Stimulated activated CD8-positive, alpha-beta memory T cell treated with anti-CD3 and anti-CD28 coated beads, Interleukin-12 subunit alpha, Interleukin-12 subunit beta, amount 100 ng/mL, for 24 hours (primary cell): Measurements from ENCODE around the gene EDN1.
"Not testable (repeated sequence)": the region's sequence is repeated elsewhere in the genome, so short reads cannot be mapped to it uniquely, and the experiment has no call there.

Source experiments
- DNase-seq: peaks from one replicate; pipeline ENCODE4 v3.0.0-alpha.2; 2020; ENCODE audit errors: extremely low read depth

Gene EDN1

DNA sequence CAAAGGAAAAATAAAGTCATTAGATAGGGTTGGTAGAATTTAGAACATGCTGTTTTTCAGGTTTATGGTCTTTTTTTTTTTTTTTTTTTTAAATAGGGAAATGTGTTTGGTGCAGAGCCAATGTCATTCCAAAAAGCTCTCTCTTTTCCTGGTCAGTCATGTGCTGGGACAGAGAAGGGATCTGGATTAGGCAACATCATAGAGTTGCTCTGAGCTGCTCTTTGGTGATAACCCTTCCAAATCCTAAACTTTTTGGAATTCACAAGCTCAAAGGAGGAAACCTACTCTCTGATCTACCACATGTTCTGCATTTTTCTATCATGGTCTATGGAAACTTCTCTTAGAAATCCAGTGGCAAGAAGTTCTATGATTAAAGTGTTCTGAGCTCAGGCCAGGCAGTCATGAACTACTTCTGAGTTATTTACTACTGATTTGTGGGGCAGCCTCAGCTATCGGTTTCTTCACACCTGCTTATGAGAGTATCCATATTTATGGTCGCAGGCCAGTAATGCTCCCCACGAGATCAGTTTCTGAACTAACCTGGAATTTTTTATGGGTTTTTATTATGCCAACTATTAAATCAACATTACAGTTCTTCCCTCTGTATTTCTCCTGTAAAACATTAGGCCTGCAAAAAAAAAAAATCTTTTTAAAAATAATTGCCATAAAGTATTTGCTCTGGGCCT lies 4.8 kb downstream of the EDN1 start:
- DNase-seq: no peak

DNA sequence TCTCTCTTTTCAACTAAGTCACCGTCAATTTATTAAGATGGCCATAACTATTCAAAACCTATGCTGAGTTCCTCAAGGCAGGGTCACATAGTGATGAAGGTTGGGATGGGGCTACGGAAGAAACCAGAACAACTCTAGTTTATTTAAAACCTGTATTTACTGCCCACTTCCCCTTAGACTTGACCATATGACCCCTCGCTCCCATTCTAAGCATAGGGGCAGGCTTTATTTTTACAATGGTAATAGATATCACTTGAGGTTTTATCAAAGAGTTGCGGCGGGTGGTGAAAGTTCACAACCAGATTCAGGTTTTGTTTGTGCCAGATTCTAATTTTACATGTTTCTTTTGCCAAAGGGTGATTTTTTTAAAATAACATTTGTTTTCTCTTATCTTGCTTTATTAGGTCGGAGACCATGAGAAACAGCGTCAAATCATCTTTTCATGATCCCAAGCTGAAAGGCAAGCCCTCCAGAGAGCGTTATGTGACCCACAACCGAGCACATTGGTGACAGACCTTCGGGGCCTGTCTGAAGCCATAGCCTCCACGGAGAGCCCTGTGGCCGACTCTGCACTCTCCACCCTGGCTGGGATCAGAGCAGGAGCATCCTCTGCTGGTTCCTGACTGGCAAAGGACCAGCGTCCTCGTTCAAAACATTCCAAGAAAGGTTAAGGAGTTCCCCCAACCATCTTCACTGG lies 5.5 kb downstream of the EDN1 start:
- no peak for DNase-seq

DNA sequence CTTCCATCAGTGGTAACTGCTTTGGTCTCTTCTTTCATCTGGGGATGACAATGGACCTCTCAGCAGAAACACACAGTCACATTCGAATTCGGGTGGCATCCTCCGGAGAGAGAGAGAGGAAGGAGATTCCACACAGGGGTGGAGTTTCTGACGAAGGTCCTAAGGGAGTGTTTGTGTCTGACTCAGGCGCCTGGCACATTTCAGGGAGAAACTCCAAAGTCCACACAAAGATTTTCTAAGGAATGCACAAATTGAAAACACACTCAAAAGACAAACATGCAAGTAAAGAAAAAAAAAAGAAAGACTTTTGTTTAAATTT lies 6.1 kb downstream of the EDN1 start:
- no peak for DNase-seq

- no peak for DNase-seq
These were observed 6.4 kb downstream of the EDN1 start for GRCh38 chr6:12296604-12297003.

DNA sequence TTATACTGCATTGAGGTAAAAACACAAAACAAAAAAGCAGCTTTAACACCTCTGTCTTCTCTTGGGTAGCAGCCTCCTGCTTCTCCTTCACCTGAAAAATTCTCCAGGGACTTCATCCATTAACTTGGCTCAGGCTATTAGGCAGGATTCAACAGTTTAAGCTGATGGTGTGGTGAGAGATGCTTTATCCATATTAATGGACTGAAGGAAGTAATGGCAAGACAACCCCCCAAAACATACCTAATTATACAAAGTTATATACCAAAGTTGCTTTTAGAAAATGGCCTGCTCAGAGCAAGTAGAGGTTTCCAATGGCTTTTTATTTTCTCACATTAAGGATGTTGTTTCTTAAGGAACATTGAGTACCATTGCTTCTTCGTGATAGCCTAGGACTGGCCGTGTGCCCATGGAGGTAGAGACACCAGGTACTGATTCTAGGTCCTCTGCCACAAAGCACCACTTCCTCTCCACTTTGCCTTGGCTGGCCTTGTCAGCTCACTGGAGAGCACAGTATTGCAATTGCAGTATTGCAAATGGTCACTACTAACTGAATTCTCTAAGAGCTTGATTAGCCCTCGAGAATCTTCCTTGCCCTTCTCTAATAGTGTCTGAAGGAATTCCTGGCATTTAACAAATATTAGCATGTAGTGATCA lies 7.3 kb downstream of the EDN1 start:
- DNase-seq: no peak

DNA sequence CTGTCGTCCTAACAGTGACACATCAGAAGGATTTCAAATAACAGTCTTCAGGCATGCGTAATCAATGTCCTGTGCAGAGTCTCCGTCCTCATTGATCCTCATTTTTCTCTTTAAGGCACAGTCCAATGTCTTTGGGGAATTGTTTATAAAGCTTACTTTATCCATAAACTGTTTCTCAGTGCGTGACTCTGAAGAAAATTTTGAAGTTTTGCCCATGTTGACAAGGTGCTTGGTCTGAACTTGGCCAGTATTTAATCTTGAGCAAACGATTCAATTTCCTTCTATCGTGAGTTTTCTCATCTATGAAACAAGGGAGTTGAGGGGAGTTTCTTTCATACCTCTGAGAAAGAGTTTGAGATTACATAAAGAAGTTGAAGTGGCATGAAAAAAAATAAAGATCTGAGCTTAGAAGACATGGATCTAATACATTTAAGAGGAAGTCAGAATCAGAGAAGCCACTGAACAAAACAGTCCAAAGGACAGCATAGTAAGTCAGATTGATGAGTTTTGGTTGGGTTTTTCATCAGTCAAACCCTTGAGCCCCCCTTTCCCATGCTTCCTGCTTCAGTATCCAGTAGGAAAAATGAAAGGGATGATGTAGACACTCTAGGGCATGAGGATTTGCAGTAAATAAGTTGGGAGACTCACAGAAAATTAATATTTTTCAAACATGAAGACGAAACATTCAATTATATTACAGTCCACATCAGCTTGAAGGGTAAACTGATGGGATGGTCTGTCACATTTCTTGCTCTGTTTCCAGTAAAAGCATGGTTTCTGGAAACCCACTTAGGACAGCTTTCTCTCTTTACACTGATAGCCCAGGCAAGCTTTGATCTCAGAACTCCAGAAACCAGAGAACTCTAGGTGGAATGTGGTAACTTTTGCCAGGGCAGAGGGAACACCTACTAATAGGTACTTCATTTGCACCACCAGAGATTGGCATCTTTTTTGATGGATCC lies 8.1 kb downstream of the EDN1 start:
- DNase-seq: no peak

DNA sequence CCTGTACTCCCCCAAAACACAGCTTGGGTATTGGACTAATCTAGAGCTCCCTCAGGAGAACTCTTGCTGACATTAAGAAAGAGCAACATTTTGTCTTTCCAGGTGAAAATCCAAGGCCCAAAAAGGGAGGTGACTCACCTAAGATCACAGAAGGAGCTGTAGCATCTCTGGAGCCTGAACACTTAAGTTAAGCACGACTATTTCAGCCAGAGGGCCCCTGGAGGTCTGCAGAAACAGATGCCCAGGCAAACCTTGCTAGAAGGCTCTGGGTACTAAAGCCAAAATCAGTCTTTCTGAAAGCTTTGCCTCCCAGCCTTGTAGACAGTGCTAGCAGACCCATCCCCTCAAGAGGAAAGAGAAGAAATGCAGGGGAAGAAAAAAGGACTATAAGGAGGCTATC lies 8.8 kb downstream of the EDN1 start:
- no peak for DNase-seq

DNA sequence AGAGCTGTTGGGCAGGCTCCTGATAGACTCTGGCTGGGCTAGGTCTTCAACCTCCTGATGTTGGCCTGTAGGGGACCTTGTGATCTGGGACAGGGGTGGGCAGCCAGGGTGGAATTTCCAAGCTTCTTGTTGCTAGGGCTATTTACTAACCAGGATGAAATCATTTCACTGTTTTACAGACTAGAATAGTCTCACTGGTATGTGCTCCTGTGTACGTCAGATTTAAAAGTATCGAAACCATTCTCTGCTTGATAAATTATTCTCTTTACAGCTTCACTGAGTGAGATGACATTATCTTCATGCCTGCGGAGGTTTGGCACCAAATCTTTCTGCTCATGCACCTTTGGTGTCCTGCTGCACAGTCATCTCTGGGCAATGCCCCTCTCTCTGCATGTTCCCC lies 10.9 kb downstream of the EDN1 start:
- DNase-seq: no peak

DNA sequence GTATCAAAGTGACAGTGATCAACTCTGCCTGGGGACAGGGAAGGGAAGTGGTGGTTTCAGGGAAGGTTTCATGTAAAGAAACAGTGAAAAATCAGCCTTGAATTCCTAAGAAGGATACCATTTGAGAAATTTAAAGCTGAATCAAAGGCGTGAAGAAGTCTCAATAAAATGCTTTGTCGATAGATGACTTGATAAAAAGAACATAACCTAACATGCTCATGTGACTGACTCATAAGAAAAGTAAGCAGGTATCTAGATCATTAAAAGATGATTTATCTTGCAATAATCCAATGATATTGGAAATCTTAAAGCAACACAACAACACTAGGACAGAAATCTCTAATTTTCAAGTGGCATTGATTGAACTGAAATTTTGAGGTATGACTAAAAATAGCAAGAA lies 14.3 kb downstream of the EDN1 start:
- DNase-seq: no peak

DNA sequence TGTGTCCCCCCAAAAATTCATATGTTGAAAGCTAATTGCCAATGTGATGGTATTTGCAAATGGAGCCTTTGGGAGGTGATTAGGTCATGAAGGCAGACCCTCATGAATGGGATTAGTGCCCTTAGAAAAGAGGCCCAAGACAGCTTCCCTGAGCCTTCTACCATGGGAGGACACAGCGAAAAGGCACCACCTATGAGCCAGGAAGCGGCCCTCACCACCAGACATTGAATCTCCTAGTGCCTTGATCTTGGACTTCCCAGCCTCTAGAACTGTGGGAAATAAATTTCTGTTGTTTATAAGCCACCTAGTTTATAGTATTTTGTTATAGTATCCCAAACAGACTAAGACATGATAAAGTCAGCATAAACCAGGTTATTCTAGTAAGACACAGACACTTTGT lies 18.9 kb downstream of the EDN1 start:
- DNase-seq: no peak

GRCh38 chr6:12311106-12311505 lies 20.9 kb downstream of the EDN1 start:
- DNase-seq: no peak

- no peak for DNase-seq
These were observed 22.6 kb downstream of the EDN1 start for GRCh38 chr6:12312736-12313135.

GRCh38 chr6:12313306-12313991 lies 23.3 kb downstream of the EDN1 start:
- DNase-seq: no peak

DNA sequence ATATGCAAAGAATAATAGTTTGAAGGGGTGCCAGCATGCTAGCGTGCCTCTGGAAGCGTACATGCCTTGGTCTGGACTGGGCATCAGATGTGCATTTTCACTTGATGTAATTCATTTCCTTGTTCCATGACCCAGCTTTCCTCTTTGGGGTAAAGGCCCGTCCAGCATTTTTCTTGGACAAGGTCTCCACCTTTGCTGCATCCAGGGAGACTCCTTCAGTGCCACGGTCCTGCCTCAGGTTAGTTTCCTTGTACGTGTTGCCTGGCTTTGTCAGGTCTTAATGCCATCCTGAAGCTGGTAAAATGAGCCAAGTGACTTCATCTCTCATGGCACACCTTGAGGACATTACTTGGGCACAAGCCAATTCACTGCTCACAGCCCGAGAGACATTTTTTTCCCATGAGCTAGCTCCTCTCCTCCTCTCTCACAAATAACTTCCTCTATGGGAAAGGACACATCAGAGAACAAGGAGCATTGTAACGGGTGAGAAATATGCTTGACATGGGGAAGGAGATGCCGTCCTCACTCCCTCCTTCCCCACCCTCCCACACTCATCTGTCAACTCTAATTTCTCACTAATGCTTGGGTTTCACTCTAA lies 23.9 kb downstream of the EDN1 start:
- no peak for DNase-seq

DNA sequence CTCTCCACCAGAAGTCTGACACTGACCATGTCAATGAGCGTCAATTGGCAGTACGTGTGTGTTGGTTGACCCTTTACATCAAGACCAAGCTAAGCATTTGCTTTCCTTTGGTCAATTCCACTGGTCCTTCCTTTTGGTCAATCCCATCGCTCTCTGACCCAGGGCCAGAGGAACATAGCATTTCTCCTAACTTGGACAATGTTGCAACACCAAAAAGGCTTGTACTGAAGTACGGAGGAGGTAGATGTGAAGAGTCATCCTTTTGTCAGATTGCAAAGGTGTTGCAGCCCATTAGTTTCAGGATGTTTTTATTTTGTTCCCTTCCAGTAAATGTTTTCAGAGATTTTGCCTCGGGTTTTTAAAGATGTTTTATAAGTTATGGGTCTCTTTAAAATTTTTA lies 24.6 kb downstream of the EDN1 start:
- no peak for DNase-seq

- DNase-seq: no peak
These were observed 25.3 kb downstream of the EDN1 start for GRCh38 chr6:12315292-12316081.

DNA sequence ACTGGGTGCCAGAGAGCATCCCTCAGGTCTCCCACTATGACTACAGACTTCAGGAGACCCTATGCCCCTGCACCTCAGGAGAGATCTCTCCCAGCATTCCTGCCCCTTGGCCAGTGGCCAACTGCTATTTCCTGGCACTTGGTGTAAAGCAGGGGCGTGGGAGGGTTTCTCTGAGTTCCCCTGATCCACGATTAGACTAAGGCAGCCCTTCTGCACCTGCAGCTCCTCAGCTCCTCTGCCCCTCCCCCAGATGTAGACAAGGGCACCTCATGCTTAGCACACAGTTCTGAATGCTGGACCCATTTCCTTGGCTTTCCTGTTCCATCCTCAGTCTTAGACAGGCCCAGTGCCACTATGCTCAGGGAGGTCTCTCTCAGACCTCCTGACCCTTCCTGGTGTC lies 28.6 kb downstream of the EDN1 start:
- DNase-seq: no peak

- DNase-seq: not testable (repeated sequence)
These were observed 29.9 kb downstream of the EDN1 start for GRCh38 chr6:12320074-12320473.

GRCh38 chr6:12324099-12324498 lies 33.9 kb downstream of the EDN1 start:
- no peak for DNase-seq

GRCh38 chr6:12324748-12325147 lies 34.6 kb downstream of the EDN1 start:
- DNase-seq: no peak
